Memory B cell (primary cell): ENCODE results near the gene GOLGA3.
"Not testable (repeated sequence)": the region's sequence is repeated elsewhere in the genome, so short reads cannot be mapped to it uniquely, and the experiment has no call there.

Source experiments
- ATAC-seq: fragments of 150-1000 bp; cut with Tn5 transposase; 2 replicates; pipeline ENCODE4 v1.10.0; 2021; ENCODE audit warnings: low read depth, mild to moderate bottlenecking, moderate library complexity
- DNase-seq, 2 donors: peaks; one replicate each; pipeline ENCODE4 v3.0.0; 2022; ENCODE audit warnings: low spot score in 2 of 2
- H3K27ac Mint-ChIP-seq: one replicate; pipeline ENCODE4 v1.8.0; 2022; ENCODE audit warnings: mild to moderate bottlenecking, moderate library complexity, mixed read lengths
- H3K27me3 Mint-ChIP-seq: one replicate; pipeline ENCODE4 v1.8.0; 2022; ENCODE audit warnings: mixed read lengths
- H3K36me3 Mint-ChIP-seq: one replicate; pipeline ENCODE4 v1.8.0; 2022; ENCODE audit warnings: mild to moderate bottlenecking, mixed read lengths
- H3K4me1 Mint-ChIP-seq: one replicate; pipeline ENCODE4 v1.8.0; 2022; ENCODE audit warnings: mixed read lengths
- H3K4me3 Mint-ChIP-seq: one replicate; pipeline ENCODE4 v1.8.0; 2022; ENCODE audit warnings: mild to moderate bottlenecking, moderate library complexity, mixed read lengths
- H3K9me3 Mint-ChIP-seq: one replicate; pipeline ENCODE4 v1.8.0; 2022; ENCODE audit warnings: mixed read lengths

GOLGA3 gene

GRCh38 chr12:132773077-132773955 lies 55.4 kb downstream of the GOLGA3 start:
- no peak for ATAC-seq
- peaks cover 29% of the 10 kb centered on the region for H3K4me1 Mint-ChIP-seq
- no peaks in the 10 kb centered on the region for H3K27me3 Mint-ChIP-seq
- peak overlapping the region; percentile 94 for H3K27ac Mint-ChIP-seq
- H3K9me3 Mint-ChIP-seq: no peaks in the 10 kb centered on the region
- H3K36me3 Mint-ChIP-seq: peaks cover 10% of the 10 kb centered on the region
- DNase-seq: no peak
- H3K4me3 Mint-ChIP-seq: no peak overlapping the region

GRCh38 chr12:132772606-132773005 lies 56.1 kb downstream of the GOLGA3 start:
- Mint-ChIP-seq H3K36me3 (peaks cover 10% of the 10 kb centered on the region), H3K27ac (peak overlapping the region; percentile 94), H3K27me3 (no peaks in the 10 kb centered on the region), H3K4me1 (peaks cover 35% of the 10 kb centered on the region), H3K4me3 (peak overlapping the region; percentile 14), H3K9me3 (peaks cover under 1% of the 10 kb centered on the region)
- DNase-seq (peak; percentile 62 to 63), ATAC-seq (peak; percentile 75)

- Mint-ChIP-seq H3K4me3 (peak overlapping the region; percentile 73), H3K36me3 (peaks cover 9% of the 10 kb centered on the region), H3K27ac (peak overlapping the region; percentile 94), H3K9me3 (peaks cover 2% of the 10 kb centered on the region), H3K27me3 (no peaks in the 10 kb centered on the region), H3K4me1 (peaks cover 37% of the 10 kb centered on the region)
- ATAC-seq (peak; percentile 67), DNase-seq (peak; percentile 53 to 63)
Measured at GRCh38 chr12:132771126-132771838, 57.4 kb downstream of the GOLGA3 start.

- Mint-ChIP-seq H3K27ac (no peak overlapping the region), H3K36me3 (peaks cover 2% of the 10 kb centered on the region), H3K27me3 (no peaks in the 10 kb centered on the region), H3K4me1 (peaks cover 29% of the 10 kb centered on the region), H3K9me3 (peaks cover 2% of the 10 kb centered on the region), H3K4me3 (no peak overlapping the region)
- DNase-seq (no peak), ATAC-seq (no peak)
Measured at GRCh38 chr12:132766380-132767085, 62.1 kb downstream of the GOLGA3 start.

GRCh38 chr12:132765361-132765760 lies 63.3 kb downstream of the GOLGA3 start:
- no peak overlapping the region for H3K4me3 Mint-ChIP-seq
- H3K27me3 Mint-ChIP-seq: no peaks in the 10 kb centered on the region
- ATAC-seq (no peak), DNase-seq (no peak)
- peaks cover 2% of the 10 kb centered on the region for H3K9me3 Mint-ChIP-seq
- peaks cover 31% of the 10 kb centered on the region for H3K4me1 Mint-ChIP-seq
- peaks cover 2% of the 10 kb centered on the region for H3K36me3 Mint-ChIP-seq
- no peak overlapping the region for H3K27ac Mint-ChIP-seq

GRCh38 chr12:132764231-132764630 lies 64.4 kb downstream of the GOLGA3 start:
- Mint-ChIP-seq H3K27me3 (no peaks in the 10 kb centered on the region), H3K4me1 (peaks cover 28% of the 10 kb centered on the region), H3K9me3 (peaks cover 2% of the 10 kb centered on the region), H3K4me3 (no peak overlapping the region), H3K36me3 (peaks cover 3% of the 10 kb centered on the region), H3K27ac (no peak overlapping the region)
- DNase-seq (no peak), ATAC-seq (no peak)

GRCh38 chr12:132761921-132762583 lies 66.6 kb downstream of the GOLGA3 start:
- H3K4me1 Mint-ChIP-seq: peaks cover 15% of the 10 kb centered on the region
- peaks cover 1% of the 10 kb centered on the region for H3K36me3 Mint-ChIP-seq
- no peaks in the 10 kb centered on the region for H3K9me3 Mint-ChIP-seq
- DNase-seq (peak; percentile 87 to 91), ATAC-seq (peak; percentile 91)
- no peaks in the 10 kb centered on the region for H3K27me3 Mint-ChIP-seq
- H3K27ac Mint-ChIP-seq: peak overlapping the region; percentile 53
- H3K4me3 Mint-ChIP-seq: peak overlapping the region; percentile 76

- peaks cover 1% of the 10 kb centered on the region for H3K36me3 Mint-ChIP-seq
- no peaks in the 10 kb centered on the region for H3K9me3 Mint-ChIP-seq
- H3K27ac Mint-ChIP-seq: peak within 1 kb of the TSS; percentile 95
- peak within 1 kb of the TSS; percentile 91 for H3K4me3 Mint-ChIP-seq
- H3K4me1 Mint-ChIP-seq: peaks cover 18% of the 10 kb centered on the region
- DNase-seq (peak; percentile 28 to 44), ATAC-seq (peak; percentile 46)
- H3K27me3 Mint-ChIP-seq: no peaks in the 10 kb centered on the region
Measured at GRCh38 chr12:132761032-132761920, 67.4 kb downstream of the GOLGA3 start, which contains the start of gene ANKLE2. ANKLE2 (minus strand) TSS chr12:132761832; CDS start chr12:132761798, 34 bp downstream.

- peaks cover 20% of the 10 kb centered on the region for H3K4me1 Mint-ChIP-seq
- peaks cover 3% of the 10 kb centered on the region for H3K36me3 Mint-ChIP-seq
- H3K27ac Mint-ChIP-seq: no peak overlapping the region
- no peak overlapping the region for H3K4me3 Mint-ChIP-seq
- no peak for ATAC-seq
- H3K27me3 Mint-ChIP-seq: no peaks in the 10 kb centered on the region
- no peaks in the 10 kb centered on the region for H3K9me3 Mint-ChIP-seq
- DNase-seq: no peak
Measured at GRCh38 chr12:132759359-132759758, 69.3 kb downstream of the GOLGA3 start.

GRCh38 chr12:132758825-132759224 lies 69.8 kb downstream of the GOLGA3 start:
- H3K9me3 Mint-ChIP-seq, H3K36me3 Mint-ChIP-seq, DNase-seq, H3K27ac Mint-ChIP-seq, ATAC-seq, H3K27me3 Mint-ChIP-seq, H3K4me3 Mint-ChIP-seq: not testable (repeated sequence)
- H3K4me1 Mint-ChIP-seq: peaks cover 20% of the 10 kb centered on the region

GRCh38 chr12:132754160-132754932 lies 74.3 kb downstream of the GOLGA3 start:
- Mint-ChIP-seq H3K4me1 (peaks cover 7% of the 10 kb centered on the region), H3K36me3 (peaks cover 8% of the 10 kb centered on the region), H3K4me3 (no peak overlapping the region), H3K27ac (no peak overlapping the region), H3K27me3 (no peaks in the 10 kb centered on the region), H3K9me3 (no peaks in the 10 kb centered on the region)
- ATAC-seq (no peak), DNase-seq (no peak)

GRCh38 chr12:132753670-132754069 lies 75.0 kb downstream of the GOLGA3 start:
- not testable (repeated sequence) for H3K4me1 Mint-ChIP-seq, DNase-seq, H3K36me3 Mint-ChIP-seq, H3K9me3 Mint-ChIP-seq, H3K4me3 Mint-ChIP-seq, H3K27me3 Mint-ChIP-seq, H3K27ac Mint-ChIP-seq
- peak; percentile 66 for ATAC-seq
